A549 (cell line): ENCODE measurements around the gene RMC1.

ENCODE experiments used
- ELK1 ChIP-seq: fragments of 150-350 bp; IDR thresholded peaks from 2 replicates; pipeline ENCODE4 v1.6.1; 2014; ENCODE audit warnings: low read depth, mild to moderate bottlenecking, low read length
- POLR2A ChIP-seq: IDR thresholded peaks from 2 replicates; pipeline ENCODE4 v1.6.1; 2012; ENCODE audit warnings: mild to moderate bottlenecking, low read length

GRCh38 chr18:23542461-23542860, 39.1 kb downstream of the RMC1 start:
- TF ChIP-seq ELK1 (no peak), POLR2A (no peak)
